ENCODE results near the gene TSC22D3.

GRCh38 chrX:107675823-107676555 lies 99.6 kb downstream of the TSC22D3 start:
- no peak; the same call in 1 of the 2 replicates for TF ChIP-seq POLR2AphosphoS5 (IDR thresholded peaks at IDR 0.05; ENCODE audit: borderline replicate concordance, low read depth, low read length)
- no peak for TF ChIP-seq EZH2 (IDR thresholded peaks at IDR 0.05)
- no peak for TF ChIP-seq FOXP2 (optimal IDR thresholded peaks at IDR 0.05; ENCODE audit: control extremely low read depth, extremely low read length, insufficient read depth)

Measured in SK-N-MC (cell line).